ENCODE measurements around the gene FBRSL1.

Gene FBRSL1

DNA sequence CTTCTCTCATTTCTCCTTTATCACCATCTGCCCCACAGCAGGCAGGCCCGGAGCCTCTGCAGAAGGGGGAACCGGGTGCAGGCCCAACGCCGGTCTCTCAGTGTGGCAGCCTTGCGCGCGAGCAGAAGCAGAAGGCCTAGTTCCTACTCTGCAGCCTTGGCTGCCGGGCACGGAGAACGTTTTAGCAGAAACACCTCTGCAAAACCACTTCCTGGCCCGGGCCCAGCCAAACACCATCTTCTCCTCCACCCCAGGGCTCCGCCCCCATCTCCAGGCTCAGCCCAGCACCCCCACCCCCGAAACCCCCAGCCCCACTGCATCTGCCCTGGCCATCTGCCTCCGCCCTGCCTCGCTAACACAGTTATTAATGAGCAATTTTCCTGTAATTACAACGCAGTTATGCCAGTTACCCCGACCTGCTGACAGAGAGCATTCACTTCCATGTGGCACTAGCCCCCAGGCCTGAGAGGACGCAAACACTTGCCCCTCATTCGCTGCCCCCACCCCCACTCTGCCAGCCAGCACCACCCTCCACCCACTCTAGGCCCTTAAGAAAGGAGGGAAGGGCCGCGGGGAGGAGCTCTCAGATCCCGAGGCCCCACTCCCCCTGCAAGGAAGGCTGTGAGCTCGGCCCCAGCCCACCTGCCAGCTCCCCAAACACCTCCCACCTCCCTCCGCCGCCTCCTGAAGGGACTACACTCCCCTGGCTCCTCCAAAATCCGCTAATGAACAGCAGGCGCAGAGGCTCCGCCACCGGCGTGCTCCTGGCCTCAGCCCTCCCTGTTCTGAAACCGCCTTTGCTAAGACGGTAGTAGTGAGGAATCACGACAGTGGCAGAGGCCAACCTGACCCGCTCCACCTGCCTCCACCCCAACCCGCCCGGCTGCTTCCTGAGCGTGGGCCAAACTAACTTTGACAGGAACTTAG, 44.7 kb upstream of the FBRSL1 start:
- TF ChIP-seq, protein P1, sequence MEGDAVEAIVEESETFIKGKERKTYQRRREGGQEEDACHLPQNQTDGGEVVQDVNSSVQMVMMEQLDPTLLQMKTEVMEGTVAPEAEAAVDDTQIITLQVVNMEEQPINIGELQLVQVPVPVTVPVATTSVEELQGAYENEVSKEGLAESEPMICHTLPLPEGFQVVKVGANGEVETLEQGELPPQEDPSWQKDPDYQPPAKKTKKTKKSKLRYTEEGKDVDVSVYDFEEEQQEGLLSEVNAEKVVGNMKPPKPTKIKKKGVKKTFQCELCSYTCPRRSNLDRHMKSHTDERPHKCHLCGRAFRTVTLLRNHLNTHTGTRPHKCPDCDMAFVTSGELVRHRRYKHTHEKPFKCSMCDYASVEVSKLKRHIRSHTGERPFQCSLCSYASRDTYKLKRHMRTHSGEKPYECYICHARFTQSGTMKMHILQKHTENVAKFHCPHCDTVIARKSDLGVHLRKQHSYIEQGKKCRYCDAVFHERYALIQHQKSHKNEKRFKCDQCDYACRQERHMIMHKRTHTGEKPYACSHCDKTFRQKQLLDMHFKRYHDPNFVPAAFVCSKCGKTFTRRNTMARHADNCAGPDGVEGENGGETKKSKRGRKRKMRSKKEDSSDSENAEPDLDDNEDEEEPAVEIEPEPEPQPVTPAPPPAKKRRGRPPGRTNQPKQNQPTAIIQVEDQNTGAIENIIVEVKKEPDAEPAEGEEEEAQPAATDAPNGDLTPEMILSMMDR (IDR thresholded peaks at IDR 0.05; ENCODE audit: unreplicated experiment in 3 of 3) = no peak
- no peaks in the 10 kb centered on the region for H3K36me3 Mint-ChIP-seq (ENCODE audit: low read depth)
- H3K27me3 Mint-ChIP-seq (ENCODE audit: low read depth) = peaks cover 27% of the 10 kb centered on the region
- peak overlapping the region; percentile 97 to 100 (median 98) for H3K27ac Mint-ChIP-seq
- H3K4me3 Mint-ChIP-seq = peak overlapping the region; percentile 87 to 88 (median 88)
- H3K4me1 Mint-ChIP-seq = peaks cover 52% of the 10 kb centered on the region
- H3K9me3 Mint-ChIP-seq = peaks cover 16% of the 10 kb centered on the region

- TF ChIP-seq, protein P1 (IDR thresholded peaks at IDR 0.05; ENCODE audit: unreplicated experiment in 3 of 3) = no peak
- Mint-ChIP-seq H3K4me3 (peak overlapping the region; percentile 87 to 88 (median 88)), H3K9me3 (peaks cover 14% of the 10 kb centered on the region), H3K27ac (peak overlapping the region; percentile 97 to 100 (median 98)), H3K4me1 (peaks cover 51% of the 10 kb centered on the region), H3K27me3 (ENCODE audit: low read depth) (peaks cover 24% of the 10 kb centered on the region), H3K36me3 (ENCODE audit: low read depth) (no peaks in the 10 kb centered on the region)
Observed at GRCh38 chr12:132445884-132446632, 43.9 kb upstream of the FBRSL1 start.

DNA sequence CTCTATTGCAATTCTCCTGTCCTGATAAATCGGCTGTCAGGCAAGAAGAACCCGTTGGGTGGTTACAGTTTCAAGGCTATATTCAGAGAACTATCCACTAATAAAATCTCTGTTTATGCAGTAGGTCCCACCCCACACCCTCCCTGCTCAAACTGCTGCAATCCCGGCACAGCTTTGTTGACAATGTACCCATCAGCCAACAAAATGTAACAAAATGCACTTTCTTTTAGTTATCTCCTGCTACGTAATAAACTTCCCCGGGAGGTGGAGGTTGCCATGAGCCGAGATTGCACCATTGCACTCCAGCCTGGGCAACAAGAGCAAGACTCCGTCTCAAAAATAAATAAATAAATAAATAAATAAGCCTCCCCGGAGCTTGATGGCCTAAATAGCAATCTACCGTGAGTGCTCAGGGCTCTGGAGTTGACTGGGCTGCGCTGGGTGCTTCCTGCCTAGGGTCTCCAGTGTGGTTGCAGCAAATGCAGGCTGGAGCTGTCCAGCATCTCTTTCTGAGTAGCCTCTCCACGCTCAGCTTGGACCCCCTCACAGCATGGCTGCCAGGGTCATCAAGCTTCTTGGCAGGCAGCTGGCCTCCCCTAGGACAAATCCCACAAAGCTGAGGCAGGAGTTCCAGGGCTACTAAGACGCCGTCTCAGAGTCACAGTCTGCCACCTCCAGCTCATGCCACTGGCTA, 43.2 kb upstream of the FBRSL1 start:
- no peaks in the 10 kb centered on the region for H3K36me3 Mint-ChIP-seq (ENCODE audit: low read depth)
- peaks cover 50% of the 10 kb centered on the region for H3K4me1 Mint-ChIP-seq
- H3K9me3 Mint-ChIP-seq = peaks cover 13% of the 10 kb centered on the region
- H3K27me3 Mint-ChIP-seq (ENCODE audit: low read depth) = peaks cover 24% of the 10 kb centered on the region
- H3K27ac Mint-ChIP-seq = peak overlapping the region; percentile 97 to 100 (median 98)
- H3K4me3 Mint-ChIP-seq = peak overlapping the region; percentile 87 to 88 (median 88)
- TF ChIP-seq, protein P1 (IDR thresholded peaks at IDR 0.05; ENCODE audit: unreplicated experiment in 3 of 3) = no peak

- TF ChIP-seq, protein P1 (IDR thresholded peaks at IDR 0.05; ENCODE audit: unreplicated experiment in 3 of 3) = no peak
- peaks cover 55% of the 10 kb centered on the region for H3K4me1 Mint-ChIP-seq
- H3K27me3 Mint-ChIP-seq (ENCODE audit: low read depth) = peaks cover 24% of the 10 kb centered on the region
- no peak overlapping the region for H3K4me3 Mint-ChIP-seq
- peaks cover 13% of the 10 kb centered on the region for H3K9me3 Mint-ChIP-seq
- no peak overlapping the region for H3K27ac Mint-ChIP-seq
- no peaks in the 10 kb centered on the region for H3K36me3 Mint-ChIP-seq (ENCODE audit: low read depth)
Observed at GRCh38 chr12:132447327-132447720, 42.6 kb upstream of the FBRSL1 start.

DNA sequence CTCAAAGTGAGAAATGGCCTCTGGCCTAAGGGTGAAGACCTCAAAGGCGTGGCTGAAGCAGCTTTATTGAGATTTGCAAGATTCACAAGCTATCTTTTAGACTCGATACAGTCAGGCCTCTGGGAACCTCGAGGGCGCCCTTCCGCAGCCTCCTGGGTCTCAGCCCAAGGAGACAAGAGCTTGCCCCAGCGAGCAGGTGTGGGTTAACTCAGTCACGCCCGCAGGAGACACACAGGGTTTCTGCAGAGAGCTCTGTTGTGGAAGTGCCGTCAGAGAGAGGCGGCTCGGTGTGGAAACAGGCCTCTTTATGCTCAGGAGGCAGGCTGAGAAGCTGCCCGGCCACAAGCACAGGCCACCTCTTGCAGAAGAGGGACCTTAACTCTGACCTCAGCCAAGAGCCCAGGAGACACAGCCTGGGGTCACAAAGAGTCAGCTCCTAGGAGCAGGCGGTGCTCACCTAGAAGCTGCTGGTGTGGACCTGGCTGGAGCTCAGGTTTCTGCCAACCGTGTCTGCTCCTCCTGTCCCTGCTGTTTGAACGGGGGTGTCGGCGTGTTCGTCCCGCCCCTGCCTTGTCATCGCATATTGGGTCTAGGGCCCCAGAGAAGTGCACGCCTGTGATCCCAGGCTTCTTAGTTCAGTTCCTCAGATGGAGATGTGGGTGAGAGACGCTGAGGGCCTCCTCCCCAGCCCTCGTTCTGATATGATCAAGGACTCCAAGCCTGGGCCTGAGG, 42.1 kb upstream of the FBRSL1 start:
- Mint-ChIP-seq H3K36me3 (ENCODE audit: low read depth) (no peaks in the 10 kb centered on the region), H3K27ac (peak overlapping the region in 1 of 3 experiments; percentile 48), H3K9me3 (peaks cover 13% of the 10 kb centered on the region), H3K4me1 (peaks cover 61% of the 10 kb centered on the region), H3K27me3 (ENCODE audit: low read depth) (peaks cover 25% of the 10 kb centered on the region), H3K4me3 (no peak overlapping the region)
- TF ChIP-seq, protein P1 (IDR thresholded peaks at IDR 0.05; ENCODE audit: unreplicated experiment in 3 of 3) = no peak
